ENCODE results near the gene LYRM4. TPM values are rescaled to one million over a fixed set of nuclear protein-coding genes. Genes with fewer than 3 reads are reported as not detected.

Gene LYRM4
- total RNA-seq, 4 donors from 2014 or later, result 6.3 to 13.7 (median 7.8) TPM

GRCh38 chr6:5302995-5303622, 42.4 kb upstream of the LYRM4 start:
- Histone ChIP-seq H3K4me1 (no peaks in the 10 kb centered on the region), H3K9me3 (no peaks in the 10 kb centered on the region), H3K27me3 (no peaks in the 10 kb centered on the region), H3K4me3 (no peak overlapping the region), H3K27ac (peak overlapping the region in 1 of 4 donors; percentile 1), H3K36me3 (no peaks in the 10 kb centered on the region)
- TF ChIP-seq POLR2A (IDR thresholded peaks at IDR 0.05) (no peak), CTCF (IDR thresholded peaks at IDR 0.05) (peak; percentile 18 to 70 (median 56))
- peak; percentile 61 to 81 (median 61) for DNase-seq

- no peaks in the 10 kb centered on the region for H3K36me3 ChIP-seq
- no peak overlapping the region for H3K4me3 ChIP-seq
- H3K9me3 ChIP-seq, result no peaks in the 10 kb centered on the region
- H3K27me3 ChIP-seq, result no peaks in the 10 kb centered on the region
- no peak for DNase-seq
- H3K4me1 ChIP-seq, result no peaks in the 10 kb centered on the region
- TF ChIP-seq CTCF (IDR thresholded peaks at IDR 0.05) (no peak), POLR2A (IDR thresholded peaks at IDR 0.05) (no peak)
- H3K27ac ChIP-seq, result peak overlapping the region in 1 of 4 donors; percentile 1
These were observed 41.6 kb upstream of the LYRM4 start for GRCh38 chr6:5302220-5302946.

GRCh38 chr6:5300206-5300764, 39.5 kb upstream of the LYRM4 start:
- TF ChIP-seq CTCF (IDR thresholded peaks at IDR 0.05) (no peak), POLR2A (IDR thresholded peaks at IDR 0.05) (no peak)
- no peak overlapping the region for H3K4me3 ChIP-seq
- no peak for DNase-seq
- no peaks in the 10 kb centered on the region for H3K9me3 ChIP-seq
- no peaks in the 10 kb centered on the region for H3K36me3 ChIP-seq
- H3K27ac ChIP-seq, result no peak overlapping the region
- no peaks in the 10 kb centered on the region for H3K27me3 ChIP-seq
- no peaks in the 10 kb centered on the region for H3K4me1 ChIP-seq

- Histone ChIP-seq H3K36me3 (no peaks in the 10 kb centered on the region), H3K9me3 (no peaks in the 10 kb centered on the region), H3K27ac (no peak overlapping the region), H3K4me1 (no peaks in the 10 kb centered on the region), H3K4me3 (no peak overlapping the region), H3K27me3 (no peaks in the 10 kb centered on the region)
- no peak for DNase-seq
- no peak for TF ChIP-seq POLR2A (IDR thresholded peaks at IDR 0.05)
- no peak for TF ChIP-seq CTCF (IDR thresholded peaks at IDR 0.05)
These were observed 34.9 kb upstream of the LYRM4 start for GRCh38 chr6:5295623-5296022.

GRCh38 chr6:5294392-5295211, 33.9 kb upstream of the LYRM4 start:
- DNase-seq, result no peak
- TF ChIP-seq POLR2A (IDR thresholded peaks at IDR 0.05), result no peak
- no peak for TF ChIP-seq CTCF (IDR thresholded peaks at IDR 0.05)
- no peak overlapping the region for H3K4me3 ChIP-seq
- no peaks in the 10 kb centered on the region for H3K36me3 ChIP-seq
- H3K4me1 ChIP-seq, result no peaks in the 10 kb centered on the region
- H3K27ac ChIP-seq, result no peak overlapping the region
- no peaks in the 10 kb centered on the region for H3K27me3 ChIP-seq
- no peaks in the 10 kb centered on the region for H3K9me3 ChIP-seq
